ENCODE measurements around the gene NADK2.
"Not testable (repeated sequence)": the region's sequence is repeated elsewhere in the genome, so short reads cannot be mapped to it uniquely, and the experiment has no call there.

Gene NADK2

GRCh38 chr5:36205329-36205728 is 36.4 kb downstream of the NADK2 start:
- no peak for DNase-seq

- peak; percentile 76 to 84 for DNase-seq
These were observed 39.2 kb downstream of the NADK2 start for GRCh38 chr5:36202521-36202961.

GRCh38 chr5:36200513-36200912 is 41.2 kb downstream of the NADK2 start:
- no peak for DNase-seq

GRCh38 chr5:36199620-36200019 is 42.1 kb downstream of the NADK2 start:
- no peak for DNase-seq

GRCh38 chr5:36198783-36199182 is 42.9 kb downstream of the NADK2 start:
- not testable (repeated sequence) for DNase-seq

- no peak for DNase-seq
These were observed 43.4 kb downstream of the NADK2 start for GRCh38 chr5:36198281-36198680.

GRCh38 chr5:36193746-36194145 is 48.0 kb downstream of the NADK2 start:
- no peak for DNase-seq

- DNase-seq = not testable (repeated sequence)
These were observed 57.3 kb downstream of the NADK2 start for GRCh38 chr5:36184408-36184807.

- no peak for DNase-seq
These were observed 60.0 kb downstream of the NADK2 start for GRCh38 chr5:36181774-36182173.

GRCh38 chr5:36180556-36181350 is 61.0 kb downstream of the NADK2 start:
- DNase-seq = no peak

GRCh38 chr5:36179950-36180349 is 61.8 kb downstream of the NADK2 start:
- DNase-seq = no peak

GRCh38 chr5:36178524-36178890 is 63.2 kb downstream of the NADK2 start:
- DNase-seq = no peak

GRCh38 chr5:36177715-36178523 is 63.8 kb downstream of the NADK2 start:
- no peak for DNase-seq

GRCh38 chr5:36177154-36177553 is 64.6 kb downstream of the NADK2 start:
- DNase-seq = no peak

GRCh38 chr5:36175043-36175442 is 66.7 kb downstream of the NADK2 start:
- no peak for DNase-seq

GRCh38 chr5:36174119-36174518 is 67.6 kb downstream of the NADK2 start:
- no peak for DNase-seq

- DNase-seq = no peak
These were observed 68.3 kb downstream of the NADK2 start for GRCh38 chr5:36173426-36173825.

GRCh38 chr5:36172599-36172998 is 69.1 kb downstream of the NADK2 start:
- no peak for DNase-seq

- DNase-seq = no peak
These were observed 70.8 kb downstream of the NADK2 start for GRCh38 chr5:36170832-36171424.

GRCh38 chr5:36168737-36169136 is 73.0 kb downstream of the NADK2 start:
- no peak for DNase-seq

GRCh38 chr5:36164461-36164860 is 77.3 kb downstream of the NADK2 start:
- peak; percentile 29 to 42 for DNase-seq

GRCh38 chr5:36162810-36163486 is 78.8 kb downstream of the NADK2 start:
- DNase-seq = peak in 1 of 2 experiments; percentile 37

GRCh38 chr5:36161361-36161760 is 80.4 kb downstream of the NADK2 start:
- no peak for DNase-seq
